Activated CD4-positive, alpha-beta T cell treated with anti-CD3 and anti-CD28 coated beads, Interleukin-2, amount 50 U/mL, for 16 hours (primary cell): ENCODE results near the gene USP17L5.
"Not testable (repeated sequence)": the region's sequence is repeated elsewhere in the genome, so short reads cannot be mapped to it uniquely, and the experiment has no call there.

Experiments used
- DNase-seq: peaks from one replicate; pipeline ENCODE4 v3.0.0-alpha.2; 2020

USP17L5 gene

GRCh38 chr4:9339103-9339502, at the start of gene USP17L5:
Gene USP17L5, plus strand, starts transcription at chr4:9339403. Its CDS starts 0 bp downstream, at chr4:9339403.
- not testable (repeated sequence) for DNase-seq

GRCh38 chr4:9324191-9324590, 15.0 kb upstream of the USP17L5 start:
- DNase-seq: peak; percentile 0

DNA sequence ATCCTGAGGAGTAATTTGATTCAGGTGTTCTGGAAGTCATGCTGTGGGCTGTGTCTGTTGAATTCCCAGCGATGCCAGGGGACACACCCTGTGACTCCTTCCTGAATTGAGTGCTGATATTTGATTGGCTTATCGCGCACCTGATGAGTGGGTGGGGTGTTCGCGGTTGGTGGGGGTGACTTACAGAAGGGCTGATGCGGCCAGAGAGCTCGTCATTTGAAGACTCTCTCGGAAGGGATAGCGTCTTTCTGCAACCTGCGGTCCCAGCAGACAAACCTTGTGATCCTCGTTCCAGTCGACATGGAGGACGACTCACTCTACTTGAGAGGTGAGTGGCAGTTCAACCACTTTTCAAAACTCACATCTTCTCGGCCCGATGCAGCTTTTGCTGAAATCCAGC, 14.3 kb upstream of the USP17L5 start, which contains the start of gene USP17L24:
TSS of gene USP17L24 (plus strand) at position 301 of the 400 bp plus-strand sequence. CDS start at position 301, 0 bp downstream.
- DNase-seq: not testable (repeated sequence)

DNA sequence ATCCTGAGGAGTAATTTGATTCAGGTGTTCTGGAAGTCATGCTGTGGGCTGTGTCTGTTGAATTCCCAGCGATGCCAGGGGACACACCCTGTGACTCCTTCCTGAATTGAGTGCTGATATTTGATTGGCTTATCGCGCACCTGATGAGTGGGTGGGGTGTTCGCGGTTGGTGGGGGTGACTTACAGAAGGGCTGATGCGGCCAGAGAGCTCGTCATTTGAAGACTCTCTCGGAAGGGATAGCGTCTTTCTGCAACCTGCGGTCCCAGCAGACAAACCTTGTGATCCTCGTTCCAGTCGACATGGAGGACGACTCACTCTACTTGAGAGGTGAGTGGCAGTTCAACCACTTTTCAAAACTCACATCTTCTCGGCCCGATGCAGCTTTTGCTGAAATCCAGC, 9.6 kb upstream of the USP17L5 start, which contains the start of gene USP17L25:
TSS of gene USP17L25 (plus strand) at position 301 of the 400 bp plus-strand sequence. CDS start at position 301, 0 bp downstream.
- DNase-seq: not testable (repeated sequence)

GRCh38 chr4:9334358-9334757, 4.8 kb upstream of the USP17L5 start, which contains the start of gene USP17L26:
Gene USP17L26, plus strand, starts transcription at chr4:9334658. Its CDS starts 0 bp downstream, at chr4:9334658.
- not testable (repeated sequence) for DNase-seq

- DNase-seq: not testable (repeated sequence)
Measured at GRCh38 chr4:9343848-9344247, 4.6 kb downstream of the USP17L5 start, which contains the start of gene USP17L27. Gene USP17L27, plus strand, starts transcription at chr4:9344148. Its CDS starts 0 bp downstream, at chr4:9344148.

DNA sequence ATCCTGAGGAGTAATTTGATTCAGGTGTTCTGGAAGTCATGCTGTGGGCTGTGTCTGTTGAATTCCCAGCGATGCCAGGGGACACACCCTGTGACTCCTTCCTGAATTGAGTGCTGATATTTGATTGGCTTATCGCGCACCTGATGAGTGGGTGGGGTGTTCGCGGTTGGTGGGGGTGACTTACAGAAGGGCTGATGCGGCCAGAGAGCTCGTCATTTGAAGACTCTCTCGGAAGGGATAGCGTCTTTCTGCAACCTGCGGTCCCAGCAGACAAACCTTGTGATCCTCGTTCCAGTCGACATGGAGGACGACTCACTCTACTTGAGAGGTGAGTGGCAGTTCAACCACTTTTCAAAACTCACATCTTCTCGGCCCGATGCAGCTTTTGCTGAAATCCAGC, 9.4 kb downstream of the USP17L5 start, which contains the start of gene USP17L28:
TSS of gene USP17L28 (plus strand) at position 301 of the 400 bp plus-strand sequence. CDS start at position 301, 0 bp downstream.
- DNase-seq: not testable (repeated sequence)

DNA sequence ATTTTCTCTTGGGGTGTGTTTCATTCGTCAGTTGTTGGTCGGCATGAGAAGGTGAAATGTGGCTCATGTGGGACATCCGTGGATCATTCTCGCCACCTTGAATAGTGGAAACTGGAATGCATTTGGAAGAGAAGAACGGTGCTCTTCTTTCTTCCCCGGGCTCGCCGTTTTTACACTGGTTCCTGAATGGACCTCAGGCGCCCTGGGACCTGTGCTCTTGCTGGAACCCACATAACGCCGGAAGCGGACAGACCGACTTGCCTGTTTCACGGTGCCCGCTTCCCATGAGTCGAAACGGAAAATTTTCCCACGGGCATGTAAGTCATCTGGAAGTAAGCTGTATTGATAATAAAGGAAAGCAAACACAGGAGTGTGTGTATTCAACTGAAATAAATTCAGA, 11.7 kb downstream of the USP17L5 start:
- not testable (repeated sequence) for DNase-seq

DNA sequence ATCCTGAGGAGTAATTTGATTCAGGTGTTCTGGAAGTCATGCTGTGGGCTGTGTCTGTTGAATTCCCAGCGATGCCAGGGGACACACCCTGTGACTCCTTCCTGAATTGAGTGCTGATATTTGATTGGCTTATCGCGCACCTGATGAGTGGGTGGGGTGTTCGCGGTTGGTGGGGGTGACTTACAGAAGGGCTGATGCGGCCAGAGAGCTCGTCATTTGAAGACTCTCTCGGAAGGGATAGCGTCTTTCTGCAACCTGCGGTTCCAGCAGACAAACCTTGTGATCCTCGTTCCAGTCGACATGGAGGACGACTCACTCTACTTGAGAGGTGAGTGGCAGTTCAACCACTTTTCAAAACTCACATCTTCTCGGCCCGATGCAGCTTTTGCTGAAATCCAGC, 14.1 kb downstream of the USP17L5 start, which contains the start of gene USP17L29:
TSS of gene USP17L29 (plus strand) at position 301 of the 400 bp plus-strand sequence. CDS start at position 301, 0 bp downstream.
- DNase-seq: not testable (repeated sequence)

DNA sequence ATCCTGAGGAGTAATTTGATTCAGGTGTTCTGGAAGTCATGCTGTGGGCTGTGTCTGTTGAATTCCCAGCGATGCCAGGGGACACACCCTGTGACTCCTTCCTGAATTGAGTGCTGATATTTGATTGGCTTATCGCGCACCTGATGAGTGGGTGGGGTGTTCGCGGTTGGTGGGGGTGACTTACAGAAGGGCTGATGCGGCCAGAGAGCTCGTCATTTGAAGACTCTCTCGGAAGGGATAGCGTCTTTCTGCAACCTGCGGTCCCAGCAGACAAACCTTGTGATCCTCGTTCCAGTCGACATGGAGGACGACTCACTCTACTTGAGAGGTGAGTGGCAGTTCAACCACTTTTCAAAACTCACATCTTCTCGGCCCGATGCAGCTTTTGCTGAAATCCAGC, 23.6 kb downstream of the USP17L5 start, which contains the start of gene USP17L30:
TSS of gene USP17L30 (plus strand) at position 301 of the 400 bp plus-strand sequence. CDS start at position 301, 0 bp downstream.
- DNase-seq: not testable (repeated sequence)

DNA sequence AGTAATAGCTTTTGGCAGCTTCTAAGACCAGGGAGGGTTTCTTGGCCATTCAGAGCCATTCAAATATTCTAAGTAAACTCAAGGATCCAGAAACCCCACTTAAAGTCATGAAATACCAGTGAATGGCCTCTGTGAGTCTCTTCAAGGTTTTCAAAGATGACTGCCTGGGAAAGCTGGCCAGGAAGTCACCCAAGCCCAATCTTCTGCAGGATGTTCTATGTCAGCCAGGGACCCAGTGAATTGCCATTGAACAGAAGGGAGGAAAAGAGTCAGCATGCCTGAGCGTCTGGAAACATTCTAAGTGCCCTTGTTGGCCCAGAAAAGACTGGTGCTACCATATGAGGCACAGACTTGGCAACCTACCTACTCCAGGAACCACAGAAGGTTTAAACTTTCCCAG, 40.7 kb downstream of the USP17L5 start:
- DNase-seq: not testable (repeated sequence)

GRCh38 chr4:9381012-9381534, 41.9 kb downstream of the USP17L5 start:
- peak; percentile 69 for DNase-seq

DNA sequence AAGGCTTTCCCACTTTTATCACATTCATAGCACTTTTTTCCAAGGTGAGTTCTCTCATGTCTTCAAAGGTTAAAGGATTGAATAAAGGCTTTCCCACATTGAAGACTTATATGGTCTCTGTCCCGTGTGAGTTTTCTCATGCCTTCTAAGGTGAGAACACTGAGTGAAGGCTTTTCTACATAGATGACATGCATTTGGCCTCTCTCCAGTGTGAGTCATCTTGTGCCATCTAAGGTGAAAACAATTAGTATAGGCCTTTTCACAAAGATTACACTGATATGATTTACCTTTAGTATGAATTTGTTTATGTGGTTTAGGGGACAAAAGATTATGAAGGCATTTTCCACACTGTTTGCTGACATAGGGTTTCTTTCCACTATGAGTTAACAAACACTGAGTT, 44.9 kb downstream of the USP17L5 start:
- DNase-seq: peak; percentile 0

DNA sequence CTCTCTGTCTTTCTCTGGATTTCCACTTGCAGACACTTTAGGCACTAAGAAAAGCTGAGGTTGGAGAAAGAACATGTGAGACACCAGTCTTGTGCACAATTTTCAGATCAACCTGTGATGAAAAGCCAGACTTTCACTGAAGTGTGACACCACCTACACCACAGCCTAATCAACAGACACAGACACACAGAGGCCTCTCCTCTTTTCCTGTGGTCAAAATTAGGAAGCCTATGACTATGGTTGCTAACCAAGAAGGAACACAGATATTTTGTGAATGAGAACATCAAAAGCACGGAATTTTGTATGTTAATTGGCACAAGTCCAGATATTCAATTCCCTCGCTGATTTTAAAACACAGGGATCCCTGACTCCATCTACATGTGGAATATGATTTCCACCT, 49.8 kb downstream of the USP17L5 start:
- DNase-seq: not testable (repeated sequence)
